Nephron progenitor cell (in vitro differentiated cells): ENCODE results near the gene INSL3.
"Not testable (repeated sequence)": the region's sequence is repeated elsewhere in the genome, so short reads cannot be mapped to it uniquely, and the experiment has no call there.

Source experiments
- DNase-seq: peaks from one replicate; pipeline ENCODE4 v3.0.0; 2021
- H3K27ac Mint-ChIP-seq: 2 replicates; pipeline ENCODE4 v1.8.0; 2021; ENCODE audit warnings: mild to moderate bottlenecking, moderate library complexity, mixed read lengths
- H3K27me3 Mint-ChIP-seq: 2 replicates; pipeline ENCODE4 v1.8.0; 2021; ENCODE audit warnings: mild to moderate bottlenecking, low read depth, mixed read lengths; ENCODE audit not compliant: poor library complexity
- H3K36me3 Mint-ChIP-seq: 2 replicates; pipeline ENCODE4 v1.8.0; 2021; ENCODE audit warnings: low read depth, mixed read lengths
- H3K4me1 Mint-ChIP-seq: 2 replicates; pipeline ENCODE4 v1.8.0; 2021; ENCODE audit warnings: mixed read lengths
- H3K4me3 Mint-ChIP-seq: 2 replicates; pipeline ENCODE4 v1.8.0; 2021; ENCODE audit warnings: mild to moderate bottlenecking, moderate library complexity, mixed read lengths
- H3K9me3 Mint-ChIP-seq: 2 replicates; pipeline ENCODE4 v1.8.0; 2021; ENCODE audit warnings: mild to moderate bottlenecking, moderate library complexity, mixed read lengths
- TF ChIP-seq, protein P1 (sequence below): fragments of 200-600 bp; sonication (generic); IDR thresholded peaks from 2 replicates; pipeline ENCODE4 v1.5.0; 2021; ENCODE audit warnings: antibody characterized with exemption

Gene INSL3

DNA sequence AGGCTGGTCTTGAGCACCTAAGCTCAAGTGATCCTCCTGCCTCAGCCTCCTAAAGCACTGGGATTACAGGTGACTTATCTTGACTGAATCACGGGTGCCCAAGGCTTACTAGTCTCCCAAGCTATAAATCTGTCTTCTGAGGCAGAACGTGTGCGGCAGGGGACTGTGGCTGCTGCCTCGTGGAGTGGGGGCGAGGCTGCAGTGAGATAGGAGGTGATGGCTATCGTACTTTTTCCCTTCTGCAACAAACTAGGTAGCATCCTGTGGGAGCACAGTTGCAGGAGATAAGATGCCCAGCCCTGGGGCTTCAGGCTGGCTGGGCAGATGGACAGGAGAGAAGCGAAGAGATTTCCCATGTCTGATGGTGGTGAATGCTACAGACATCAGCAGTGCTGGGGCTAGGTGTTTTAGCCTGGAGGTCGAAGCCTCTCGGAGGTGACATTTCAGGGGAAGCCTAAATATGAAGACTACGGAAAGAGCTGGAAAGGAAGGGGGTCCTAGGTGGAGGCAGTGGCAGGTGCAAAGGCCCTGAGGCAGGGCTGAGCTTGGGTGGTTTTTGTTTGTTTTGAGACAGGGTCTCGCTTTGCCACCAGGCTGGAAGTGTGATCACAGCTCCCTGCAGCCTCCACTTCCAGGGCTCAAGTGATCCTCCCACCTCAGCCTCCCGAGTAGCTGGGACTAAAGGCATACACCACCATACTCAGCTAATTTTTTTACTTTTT is 19.0 kb downstream of the INSL3 start:
- Mint-ChIP-seq H3K36me3 (no peaks in the 10 kb centered on the region), H3K4me1 (no peaks in the 10 kb centered on the region), H3K4me3 (no peak overlapping the region), H3K27ac (no peak overlapping the region), H3K9me3 (no peaks in the 10 kb centered on the region), H3K27me3 (peaks cover 53% of the 10 kb centered on the region)
- DNase-seq = no peak
- TF ChIP-seq, protein P1, sequence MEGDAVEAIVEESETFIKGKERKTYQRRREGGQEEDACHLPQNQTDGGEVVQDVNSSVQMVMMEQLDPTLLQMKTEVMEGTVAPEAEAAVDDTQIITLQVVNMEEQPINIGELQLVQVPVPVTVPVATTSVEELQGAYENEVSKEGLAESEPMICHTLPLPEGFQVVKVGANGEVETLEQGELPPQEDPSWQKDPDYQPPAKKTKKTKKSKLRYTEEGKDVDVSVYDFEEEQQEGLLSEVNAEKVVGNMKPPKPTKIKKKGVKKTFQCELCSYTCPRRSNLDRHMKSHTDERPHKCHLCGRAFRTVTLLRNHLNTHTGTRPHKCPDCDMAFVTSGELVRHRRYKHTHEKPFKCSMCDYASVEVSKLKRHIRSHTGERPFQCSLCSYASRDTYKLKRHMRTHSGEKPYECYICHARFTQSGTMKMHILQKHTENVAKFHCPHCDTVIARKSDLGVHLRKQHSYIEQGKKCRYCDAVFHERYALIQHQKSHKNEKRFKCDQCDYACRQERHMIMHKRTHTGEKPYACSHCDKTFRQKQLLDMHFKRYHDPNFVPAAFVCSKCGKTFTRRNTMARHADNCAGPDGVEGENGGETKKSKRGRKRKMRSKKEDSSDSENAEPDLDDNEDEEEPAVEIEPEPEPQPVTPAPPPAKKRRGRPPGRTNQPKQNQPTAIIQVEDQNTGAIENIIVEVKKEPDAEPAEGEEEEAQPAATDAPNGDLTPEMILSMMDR = no peak

DNA sequence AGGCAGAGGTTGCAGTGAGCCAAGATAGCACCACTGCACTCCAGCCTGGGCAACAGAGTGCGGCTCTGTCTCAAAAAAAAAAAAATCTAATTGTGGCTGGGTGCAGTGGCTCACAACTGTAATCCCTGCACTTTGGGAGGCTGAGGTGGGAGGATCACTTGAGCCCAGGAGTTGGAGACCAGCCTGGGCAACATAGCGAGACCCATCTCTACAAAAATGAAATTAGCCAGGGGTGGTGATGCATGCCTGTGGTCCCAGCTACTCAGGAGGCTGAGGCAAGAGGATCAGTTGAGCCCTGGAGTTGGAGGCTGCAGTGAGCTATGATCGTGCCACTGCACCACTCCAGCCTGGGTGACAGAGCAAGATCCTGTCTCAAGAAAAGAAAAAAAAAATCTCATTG is 22.7 kb downstream of the INSL3 start:
- not testable (repeated sequence) for H3K9me3 Mint-ChIP-seq, DNase-seq, H3K4me3 Mint-ChIP-seq, H3K27ac Mint-ChIP-seq, H3K36me3 Mint-ChIP-seq, H3K4me1 Mint-ChIP-seq
- H3K27me3 Mint-ChIP-seq = peaks cover 76% of the 10 kb centered on the region

DNA sequence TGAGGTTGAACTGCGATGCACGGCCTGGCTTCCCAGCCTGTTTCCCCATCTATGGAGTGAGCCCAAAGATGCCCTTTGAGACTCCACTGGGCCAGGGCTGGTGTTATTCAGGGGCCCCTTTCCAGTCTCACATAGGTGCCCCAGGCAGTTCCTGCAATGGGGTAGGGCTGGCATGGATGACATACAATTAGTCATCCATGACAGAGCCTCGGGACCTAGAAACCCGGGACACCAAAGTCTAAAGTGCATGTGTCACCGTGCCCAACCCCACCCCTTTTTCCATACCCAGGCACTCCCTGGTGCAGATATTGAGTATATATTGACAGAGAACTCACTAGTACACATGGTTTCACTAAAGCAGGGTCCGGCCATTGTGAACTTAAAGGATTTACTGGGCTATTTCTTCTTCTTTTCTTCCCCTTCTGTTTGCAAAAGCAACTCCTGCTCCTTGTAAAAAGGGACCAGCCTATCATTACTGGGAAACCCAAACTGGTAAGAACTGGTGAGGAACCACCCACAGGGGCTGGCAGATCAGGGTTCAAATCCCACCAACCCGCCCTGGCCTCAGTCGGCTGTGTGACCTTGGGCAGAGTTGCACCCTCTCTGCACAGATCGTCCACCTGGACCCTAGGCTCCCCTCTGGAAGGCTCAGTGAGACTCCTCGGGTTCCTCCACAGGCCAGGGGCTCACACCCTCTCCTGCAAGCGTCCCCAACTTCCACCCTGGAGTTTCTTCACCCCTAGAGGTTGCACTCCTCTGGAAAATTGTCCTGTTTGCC is 23.7 kb downstream of the INSL3 start:
- H3K27ac Mint-ChIP-seq = no peak overlapping the region
- H3K27me3 Mint-ChIP-seq = peaks cover 79% of the 10 kb centered on the region
- H3K4me1 Mint-ChIP-seq = no peaks in the 10 kb centered on the region
- H3K9me3 Mint-ChIP-seq = no peaks in the 10 kb centered on the region
- no peak for DNase-seq
- no peaks in the 10 kb centered on the region for H3K36me3 Mint-ChIP-seq
- TF ChIP-seq, protein P1 = no peak
- H3K4me3 Mint-ChIP-seq = no peak overlapping the region

DNA sequence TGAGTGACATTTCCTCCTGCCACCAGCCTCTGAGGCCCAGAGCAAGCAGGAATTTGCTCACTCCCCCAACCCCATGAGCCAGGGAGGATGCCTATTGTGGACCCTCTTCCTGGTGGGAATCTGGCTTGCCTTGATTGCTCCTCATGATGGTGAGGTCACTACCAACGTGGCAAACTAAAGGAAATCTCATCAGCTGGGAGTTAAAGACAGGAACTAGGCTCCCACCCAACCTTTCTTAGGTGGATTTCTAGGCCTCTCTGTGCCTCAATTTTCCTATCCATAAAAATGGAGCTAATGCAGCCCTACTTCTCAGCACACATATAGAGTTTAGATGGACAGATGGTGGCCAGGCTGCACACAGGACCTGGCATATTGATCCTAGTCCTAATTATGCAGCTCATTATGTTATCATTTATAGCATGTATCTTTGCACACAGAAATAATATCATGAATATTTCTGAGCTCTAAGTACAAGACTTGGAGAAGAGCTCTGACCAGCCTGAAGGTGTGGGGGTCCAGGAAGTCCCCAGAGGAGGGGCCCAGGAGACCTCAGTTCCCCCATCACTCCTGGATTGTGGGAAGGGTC is 24.4 kb downstream of the INSL3 start:
- Mint-ChIP-seq H3K9me3 (no peaks in the 10 kb centered on the region), H3K27me3 (peaks cover 86% of the 10 kb centered on the region), H3K4me3 (no peak overlapping the region), H3K27ac (no peak overlapping the region), H3K4me1 (peaks cover under 1% of the 10 kb centered on the region), H3K36me3 (no peaks in the 10 kb centered on the region)
- TF ChIP-seq, protein P1 = no peak
- no peak for DNase-seq

DNA sequence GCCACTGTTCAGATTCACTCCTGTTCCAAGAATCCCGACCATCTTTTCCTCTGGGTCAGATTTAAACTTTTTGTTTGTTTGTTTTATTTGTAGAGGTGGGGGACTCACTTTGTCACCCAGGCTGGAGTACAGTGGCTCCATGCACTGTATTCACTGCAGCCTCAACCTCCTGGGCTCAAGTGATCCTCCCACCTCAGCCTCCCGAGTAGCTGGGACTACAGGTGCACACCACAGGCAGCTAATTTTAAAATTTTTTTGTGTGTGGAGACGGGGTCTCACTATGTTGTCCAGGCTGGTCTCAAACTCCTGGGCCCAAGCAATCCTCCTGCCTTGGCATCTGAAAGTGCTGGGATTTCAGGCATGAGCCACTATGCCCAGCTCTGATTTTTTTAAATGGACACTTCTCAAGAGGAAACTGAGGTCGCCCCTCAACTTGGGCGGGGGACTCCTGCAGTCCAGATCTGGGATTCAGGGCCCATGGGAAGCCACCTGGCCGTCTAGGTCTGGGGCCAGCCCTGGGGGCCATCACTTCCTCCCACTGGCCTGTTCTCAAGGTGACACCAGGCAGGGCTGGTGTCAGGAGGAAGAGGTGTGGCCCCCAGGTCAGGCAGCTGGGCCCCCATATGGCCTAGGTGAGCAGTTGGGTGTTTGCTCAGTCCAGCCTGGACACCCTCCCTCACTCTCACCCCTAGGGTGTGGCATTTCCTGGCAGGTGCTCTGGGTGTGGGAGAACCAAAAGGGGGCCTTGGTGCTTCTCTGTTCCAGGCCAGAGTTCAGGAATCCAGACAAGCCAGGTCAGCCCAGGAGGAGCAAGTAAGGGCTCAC is 25.1 kb downstream of the INSL3 start:
- Mint-ChIP-seq H3K27me3 (peaks cover 93% of the 10 kb centered on the region), H3K36me3 (no peaks in the 10 kb centered on the region), H3K9me3 (no peaks in the 10 kb centered on the region), H3K27ac (no peak overlapping the region), H3K4me3 (no peak overlapping the region), H3K4me1 (peaks cover 7% of the 10 kb centered on the region)
- no peak for DNase-seq
- TF ChIP-seq, protein P1 = no peak

DNA sequence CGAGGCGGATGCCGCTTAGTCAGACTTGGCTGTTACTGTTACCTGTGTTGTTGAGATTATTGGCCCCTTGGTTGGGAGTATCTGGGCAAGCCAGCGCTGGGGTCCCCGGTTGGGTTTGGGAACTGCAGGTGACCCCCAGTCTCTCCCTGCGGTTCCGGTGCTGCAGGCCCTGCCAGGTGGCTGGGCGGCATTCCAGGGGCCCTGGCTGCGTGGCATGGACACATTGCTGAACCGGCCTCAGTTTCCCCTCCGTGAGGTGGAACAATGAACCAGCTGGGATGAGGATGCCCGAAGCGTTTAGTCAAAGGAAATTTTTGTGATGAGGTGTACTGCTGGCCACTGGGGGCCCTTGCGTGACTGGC is 25.8 kb downstream of the INSL3 start:
- DNase-seq = no peak
- peaks cover 92% of the 10 kb centered on the region for H3K27me3 Mint-ChIP-seq
- no peak overlapping the region for H3K27ac Mint-ChIP-seq
- no peaks in the 10 kb centered on the region for H3K36me3 Mint-ChIP-seq
- H3K9me3 Mint-ChIP-seq = no peaks in the 10 kb centered on the region
- TF ChIP-seq, protein P1 = no peak
- peaks cover 7% of the 10 kb centered on the region for H3K4me1 Mint-ChIP-seq
- H3K4me3 Mint-ChIP-seq = no peak overlapping the region
